ENCODE data around the gene PRKN. TPM values are rescaled to one million over a fixed set of nuclear protein-coding genes. Genes with fewer than 3 reads are reported as not detected.
"Not testable (repeated sequence)": the region's sequence is repeated elsewhere in the genome, so short reads cannot be mapped to it uniquely, and the experiment has no call there.

PRKN gene
- total RNA-seq, 4 donors from 2014 or later: 4.4 to 669 (median 10.5) TPM

DNA sequence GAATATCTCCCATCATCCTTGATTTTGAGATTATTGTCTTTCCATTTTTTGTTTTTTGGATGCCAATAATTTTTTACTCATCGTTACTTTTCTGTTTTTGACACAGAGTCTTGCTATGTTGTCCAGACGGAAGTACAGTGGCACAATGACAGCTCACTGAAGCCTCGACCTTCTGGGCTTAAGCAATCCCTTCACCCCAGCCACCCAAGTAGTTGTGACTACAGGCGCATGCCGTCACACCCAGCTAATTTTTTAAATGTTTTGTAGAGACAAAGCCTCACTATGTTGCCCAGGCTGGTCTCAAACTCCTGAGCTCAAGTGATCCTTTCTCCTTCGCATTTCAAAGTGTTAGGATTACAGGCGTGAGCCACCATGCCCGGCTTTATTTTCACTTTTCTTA is 851.3 kb downstream of the PRKN start:
- no peaks in the 10 kb centered on the region for H3K9me3 ChIP-seq
- TF ChIP-seq, protein P1, sequence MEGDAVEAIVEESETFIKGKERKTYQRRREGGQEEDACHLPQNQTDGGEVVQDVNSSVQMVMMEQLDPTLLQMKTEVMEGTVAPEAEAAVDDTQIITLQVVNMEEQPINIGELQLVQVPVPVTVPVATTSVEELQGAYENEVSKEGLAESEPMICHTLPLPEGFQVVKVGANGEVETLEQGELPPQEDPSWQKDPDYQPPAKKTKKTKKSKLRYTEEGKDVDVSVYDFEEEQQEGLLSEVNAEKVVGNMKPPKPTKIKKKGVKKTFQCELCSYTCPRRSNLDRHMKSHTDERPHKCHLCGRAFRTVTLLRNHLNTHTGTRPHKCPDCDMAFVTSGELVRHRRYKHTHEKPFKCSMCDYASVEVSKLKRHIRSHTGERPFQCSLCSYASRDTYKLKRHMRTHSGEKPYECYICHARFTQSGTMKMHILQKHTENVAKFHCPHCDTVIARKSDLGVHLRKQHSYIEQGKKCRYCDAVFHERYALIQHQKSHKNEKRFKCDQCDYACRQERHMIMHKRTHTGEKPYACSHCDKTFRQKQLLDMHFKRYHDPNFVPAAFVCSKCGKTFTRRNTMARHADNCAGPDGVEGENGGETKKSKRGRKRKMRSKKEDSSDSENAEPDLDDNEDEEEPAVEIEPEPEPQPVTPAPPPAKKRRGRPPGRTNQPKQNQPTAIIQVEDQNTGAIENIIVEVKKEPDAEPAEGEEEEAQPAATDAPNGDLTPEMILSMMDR (IDR thresholded peaks at IDR 0.05): no peak
- no peak for TF ChIP-seq POLR2A (IDR thresholded peaks at IDR 0.05)
- no peak for DNase-seq
- H3K4me3 ChIP-seq: no peak overlapping the region
- no peak overlapping the region for H3K27ac ChIP-seq
- no peaks in the 10 kb centered on the region for H3K4me1 ChIP-seq
- H3K36me3 ChIP-seq: no peaks in the 10 kb centered on the region
- no peaks in the 10 kb centered on the region for H3K27me3 ChIP-seq

DNA sequence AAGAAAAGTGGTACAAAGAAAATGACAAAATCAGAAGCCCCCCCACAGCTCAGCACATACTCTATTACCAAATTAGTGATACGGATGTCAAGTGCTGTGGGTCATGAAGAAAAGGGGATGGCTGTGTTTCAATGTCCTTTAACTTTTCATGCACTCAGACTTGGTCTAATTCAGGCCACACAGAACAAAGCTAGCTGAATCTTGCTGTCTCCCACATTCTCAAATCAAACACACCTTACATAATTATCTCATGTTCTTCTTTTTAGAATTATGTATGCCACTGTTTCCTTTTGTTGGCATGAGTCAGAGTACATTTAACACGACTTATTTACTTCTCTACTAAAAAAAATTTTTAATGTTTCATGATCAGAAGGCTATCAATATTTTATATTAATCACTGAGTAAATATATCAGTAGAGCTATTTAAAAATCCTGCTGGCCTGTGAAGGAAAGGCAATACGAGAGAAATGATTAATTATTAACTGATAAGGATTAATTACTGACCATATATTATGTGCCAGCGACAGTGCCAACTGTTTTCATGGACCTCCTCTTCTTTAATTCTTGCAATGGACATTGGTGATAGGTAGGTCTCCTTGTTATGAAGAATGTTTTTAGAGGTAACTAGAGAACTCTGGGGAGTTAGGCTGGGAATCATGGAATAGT is 857.2 kb downstream of the PRKN start:
- DNase-seq: no peak
- no peak overlapping the region for H3K4me3 ChIP-seq
- no peaks in the 10 kb centered on the region for H3K4me1 ChIP-seq
- TF ChIP-seq, protein P1 (IDR thresholded peaks at IDR 0.05): no peak
- TF ChIP-seq POLR2A (IDR thresholded peaks at IDR 0.05): no peak
- H3K9me3 ChIP-seq: no peaks in the 10 kb centered on the region
- no peaks in the 10 kb centered on the region for H3K27me3 ChIP-seq
- no peak overlapping the region for H3K27ac ChIP-seq
- no peaks in the 10 kb centered on the region for H3K36me3 ChIP-seq

DNA sequence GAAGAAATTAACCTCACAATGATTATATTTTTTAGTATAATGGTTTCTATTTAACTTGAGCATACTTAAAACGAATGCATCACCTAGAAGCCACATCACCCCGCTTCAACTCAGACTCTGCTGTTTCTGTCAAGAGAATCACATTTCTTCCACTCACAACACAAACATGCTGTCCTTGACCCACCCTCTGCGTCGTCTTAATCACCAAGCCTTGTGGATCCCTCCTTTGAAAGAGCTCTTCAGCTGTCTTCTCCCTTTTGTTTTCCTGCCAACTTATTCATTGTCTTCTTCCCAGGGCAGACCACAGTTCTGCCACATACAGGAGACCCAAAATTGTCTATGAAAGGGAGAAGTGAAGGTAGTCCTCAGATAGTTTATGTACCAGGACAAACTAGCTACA is 858.1 kb downstream of the PRKN start:
- no peaks in the 10 kb centered on the region for H3K36me3 ChIP-seq
- H3K27ac ChIP-seq: no peak overlapping the region
- no peak for TF ChIP-seq POLR2A (IDR thresholded peaks at IDR 0.05)
- TF ChIP-seq, protein P1 (IDR thresholded peaks at IDR 0.05): no peak
- H3K4me3 ChIP-seq: no peak overlapping the region
- H3K9me3 ChIP-seq: no peaks in the 10 kb centered on the region
- no peaks in the 10 kb centered on the region for H3K27me3 ChIP-seq
- no peak for DNase-seq
- no peaks in the 10 kb centered on the region for H3K4me1 ChIP-seq

DNA sequence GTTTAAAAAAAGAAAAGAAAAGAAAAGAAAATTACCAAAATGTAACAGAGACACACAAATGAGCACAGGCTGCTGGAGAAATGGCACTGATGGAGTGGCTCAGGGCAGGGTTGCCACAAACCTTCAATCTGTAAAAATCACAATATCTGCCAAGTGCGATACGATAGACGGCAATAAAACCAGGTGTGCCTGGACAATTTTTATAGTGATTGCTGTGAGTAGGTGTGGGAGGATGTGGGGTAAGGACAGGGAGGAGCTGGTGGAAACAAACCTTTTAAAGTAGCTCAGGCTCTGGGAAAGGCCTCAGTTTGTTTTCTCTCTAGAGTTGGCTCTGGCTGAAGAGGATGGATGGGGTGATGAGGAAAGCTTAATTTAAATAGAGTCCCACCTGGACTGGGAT is 861.0 kb downstream of the PRKN start:
- Histone ChIP-seq H3K4me3 (no peak overlapping the region), H3K36me3 (no peaks in the 10 kb centered on the region), H3K9me3 (no peaks in the 10 kb centered on the region), H3K27ac (no peak overlapping the region), H3K4me1 (no peaks in the 10 kb centered on the region), H3K27me3 (no peaks in the 10 kb centered on the region)
- no peak for DNase-seq
- TF ChIP-seq, protein P1 (IDR thresholded peaks at IDR 0.05): no peak
- TF ChIP-seq POLR2A (IDR thresholded peaks at IDR 0.05): no peak

DNA sequence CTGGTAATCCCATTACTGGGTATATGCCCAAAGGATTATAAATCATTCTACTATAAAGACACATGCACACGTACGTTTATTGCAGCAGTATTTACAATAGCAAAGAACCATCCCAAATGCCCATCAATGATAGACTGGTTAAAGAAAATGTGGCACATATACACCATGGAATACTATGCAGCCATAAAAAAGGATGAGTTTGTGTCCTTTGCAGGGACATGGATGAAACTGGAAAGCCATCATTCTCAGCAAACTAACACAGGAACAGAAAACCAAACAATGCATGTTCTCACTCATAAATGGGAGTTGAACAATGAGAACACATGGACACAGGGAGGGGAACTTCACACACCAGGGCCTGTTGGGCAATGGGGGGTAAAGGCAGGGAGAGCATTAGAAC is 866.5 kb downstream of the PRKN start:
- not testable (repeated sequence) for H3K4me3 ChIP-seq, DNase-seq, H3K36me3 ChIP-seq, H3K4me1 ChIP-seq, H3K27me3 ChIP-seq, H3K9me3 ChIP-seq, H3K27ac ChIP-seq

DNA sequence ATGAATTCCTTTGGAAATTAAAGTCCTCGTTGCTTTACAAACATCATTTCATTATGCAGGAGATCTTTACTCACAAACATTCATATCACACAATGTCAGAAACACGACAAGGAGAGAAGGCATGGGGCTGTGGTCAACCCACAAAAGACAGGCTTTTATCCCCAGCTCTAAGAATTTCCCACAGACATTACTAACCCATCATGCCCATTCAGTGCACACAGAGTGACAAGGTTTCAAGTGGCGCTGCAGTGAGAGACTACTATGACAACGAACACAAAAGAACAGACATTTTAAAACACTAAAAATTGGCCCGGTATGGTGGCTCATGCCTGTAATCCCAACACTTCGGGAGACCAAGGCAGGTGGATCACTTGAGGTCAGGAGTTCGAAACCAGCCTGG is 873.9 kb downstream of the PRKN start:
- no peak for DNase-seq
- H3K27me3 ChIP-seq: no peaks in the 10 kb centered on the region
- TF ChIP-seq, protein P1 (IDR thresholded peaks at IDR 0.05): no peak
- no peak overlapping the region for H3K4me3 ChIP-seq
- no peaks in the 10 kb centered on the region for H3K4me1 ChIP-seq
- no peak overlapping the region for H3K27ac ChIP-seq
- no peaks in the 10 kb centered on the region for H3K9me3 ChIP-seq
- no peaks in the 10 kb centered on the region for H3K36me3 ChIP-seq

DNA sequence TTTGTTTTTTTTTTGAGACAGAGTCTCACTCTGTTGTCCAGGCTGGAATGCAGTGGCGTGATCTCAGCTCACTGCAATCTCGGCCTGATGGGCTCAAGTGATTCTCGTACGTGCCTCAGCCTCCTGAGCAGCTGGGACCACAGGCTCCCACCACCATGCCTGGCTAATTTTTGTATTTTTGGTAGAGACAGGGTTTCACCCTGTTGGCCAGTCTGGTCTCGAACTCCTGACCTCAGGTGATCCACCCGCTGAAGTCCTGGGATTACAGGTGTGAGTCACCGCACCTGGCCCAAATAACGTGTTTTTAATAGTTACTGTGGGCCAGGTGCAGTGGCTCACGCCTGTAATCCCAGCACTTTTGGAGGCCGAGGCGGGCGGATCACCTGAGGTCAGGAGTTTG is 876.1 kb downstream of the PRKN start:
- H3K4me1 ChIP-seq, H3K27ac ChIP-seq, H3K36me3 ChIP-seq, H3K9me3 ChIP-seq, H3K4me3 ChIP-seq, DNase-seq, H3K27me3 ChIP-seq: not testable (repeated sequence)
